Fibroblast of villous mesenchyme (primary cell): ENCODE results near the gene GPER1. TPM values are rescaled to one million over a fixed set of nuclear protein-coding genes. Genes with fewer than 3 reads are reported as not detected.
"Not testable (repeated sequence)": the region's sequence is repeated elsewhere in the genome, so short reads cannot be mapped to it uniquely, and the experiment has no call there.

Experiments
- DNase-seq: peaks from one replicate; pipeline ENCODE4 v3.0.0-alpha.2; 2010; ENCODE audit warnings: low read depth
- H3K4me3 ChIP-seq: 2 replicates; pipeline ENCODE4 v1.5.1; 2011; ENCODE audit warnings: low read depth, mild to moderate bottlenecking, low read length
- CTCF ChIP-seq: IDR thresholded peaks from 2 replicates; pipeline ENCODE4 v1.5.1; 2012; ENCODE audit warnings: low read depth, mild to moderate bottlenecking, low read length; ENCODE audit not compliant: insufficient read depth
- total RNA-seq: library from RNA; depleted of rRNA; stranded (reverse); fragments of >200 nt; gene quantifications from 2 replicates; pipeline ENCODE4 v1.2.3, GENCODE V29; 2012

The GPER1 gene
- 1.9 and 2.6 TPM in 2 replicates for total RNA-seq

GRCh38 chr7:1087952-1088920 lies at the start of gene GPER1:
TSS of gene GPER1 (plus strand) at chr7:1088113. CDS start at chr7:1091729, 3,616 bp downstream.
- DNase-seq, result peak; percentile 52
- H3K4me3 ChIP-seq, result peak within 1 kb of the TSS; percentile 63
- TF ChIP-seq CTCF, result no peak

- H3K4me3 ChIP-seq, DNase-seq: not testable (repeated sequence)
These were observed 47.7 kb upstream of the GPER1 start for GRCh38 chr7:1040233-1040632.

- H3K4me3 ChIP-seq, result no peak overlapping the region
- DNase-seq, result peak; percentile 97
- no peak for TF ChIP-seq CTCF
These were observed 47.1 kb upstream of the GPER1 start for GRCh38 chr7:1040790-1041189.

- H3K4me3 ChIP-seq, result no peak overlapping the region
- no peak for TF ChIP-seq CTCF
- peak; percentile 59 for DNase-seq
These were observed 46.1 kb upstream of the GPER1 start for GRCh38 chr7:1041551-1042491.

GRCh38 chr7:1042492-1042833 lies 45.5 kb upstream of the GPER1 start:
- TF ChIP-seq CTCF, result no peak
- DNase-seq, result no peak
- H3K4me3 ChIP-seq, result no peak overlapping the region

- TF ChIP-seq CTCF, result no peak
- no peak for DNase-seq
- H3K4me3 ChIP-seq, result peak overlapping the region; percentile 16
These were observed 44.2 kb upstream of the GPER1 start for GRCh38 chr7:1043552-1044188.
